NCI-H69 (cell line): ENCODE results near the gene MMP15.
"Not testable (repeated sequence)": the region's sequence is repeated elsewhere in the genome, so short reads cannot be mapped to it uniquely, and the experiment has no call there.

Source experiments
- DNase-seq: peaks from one replicate; lab custom pipeline; 2025; lab: John Stamatoyannopoulos, UW

Gene MMP15

DNA sequence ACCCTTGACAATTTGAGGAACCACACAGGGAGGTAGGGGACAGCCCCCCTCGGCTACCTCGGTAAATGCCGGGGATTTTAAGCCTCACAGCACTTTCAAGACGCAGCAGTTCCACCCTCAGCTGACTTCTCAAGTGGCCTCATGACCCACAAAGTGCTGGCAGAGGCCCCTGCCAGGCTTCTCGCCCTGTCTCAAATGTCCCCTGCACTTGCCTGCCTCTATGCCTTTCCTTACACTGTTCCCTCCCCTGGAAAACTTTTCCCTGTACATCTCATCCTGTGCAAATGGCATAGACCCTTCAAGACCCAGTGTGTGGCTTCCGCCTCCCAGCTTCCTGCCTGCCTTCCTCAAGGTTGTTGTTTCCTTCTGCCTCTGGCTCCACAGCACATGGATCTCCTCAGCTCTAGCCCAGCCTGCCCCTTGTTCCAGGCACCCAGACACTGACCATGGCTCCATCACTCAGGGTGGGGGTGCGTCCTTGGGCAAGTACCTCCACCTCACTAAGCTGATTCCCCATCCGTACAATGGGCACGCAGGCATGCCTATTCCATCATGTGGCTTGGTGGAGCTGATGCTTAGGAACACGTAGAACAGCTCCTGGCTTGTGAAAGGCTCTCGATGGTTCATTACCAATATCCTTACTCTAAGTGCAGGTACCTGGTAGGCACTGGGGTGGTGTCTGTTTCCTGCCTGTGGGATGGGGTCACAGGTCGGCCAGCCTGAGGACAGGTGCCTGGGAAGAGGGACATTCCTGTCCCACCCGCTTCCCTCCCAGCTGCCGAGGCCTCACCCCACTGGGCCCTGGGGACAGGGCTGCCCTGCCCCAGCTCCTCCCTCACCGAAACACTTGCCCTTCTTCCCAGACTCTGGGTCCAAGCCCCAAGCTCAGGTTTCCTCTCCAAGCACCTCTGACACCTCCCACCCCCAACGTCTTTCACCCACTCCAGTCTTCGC is 24.0 kb downstream of the MMP15 start:
- DNase-seq: no peak

GRCh38 chr16:58051296-58051695 is 25.7 kb downstream of the MMP15 start:
- no peak for DNase-seq

DNA sequence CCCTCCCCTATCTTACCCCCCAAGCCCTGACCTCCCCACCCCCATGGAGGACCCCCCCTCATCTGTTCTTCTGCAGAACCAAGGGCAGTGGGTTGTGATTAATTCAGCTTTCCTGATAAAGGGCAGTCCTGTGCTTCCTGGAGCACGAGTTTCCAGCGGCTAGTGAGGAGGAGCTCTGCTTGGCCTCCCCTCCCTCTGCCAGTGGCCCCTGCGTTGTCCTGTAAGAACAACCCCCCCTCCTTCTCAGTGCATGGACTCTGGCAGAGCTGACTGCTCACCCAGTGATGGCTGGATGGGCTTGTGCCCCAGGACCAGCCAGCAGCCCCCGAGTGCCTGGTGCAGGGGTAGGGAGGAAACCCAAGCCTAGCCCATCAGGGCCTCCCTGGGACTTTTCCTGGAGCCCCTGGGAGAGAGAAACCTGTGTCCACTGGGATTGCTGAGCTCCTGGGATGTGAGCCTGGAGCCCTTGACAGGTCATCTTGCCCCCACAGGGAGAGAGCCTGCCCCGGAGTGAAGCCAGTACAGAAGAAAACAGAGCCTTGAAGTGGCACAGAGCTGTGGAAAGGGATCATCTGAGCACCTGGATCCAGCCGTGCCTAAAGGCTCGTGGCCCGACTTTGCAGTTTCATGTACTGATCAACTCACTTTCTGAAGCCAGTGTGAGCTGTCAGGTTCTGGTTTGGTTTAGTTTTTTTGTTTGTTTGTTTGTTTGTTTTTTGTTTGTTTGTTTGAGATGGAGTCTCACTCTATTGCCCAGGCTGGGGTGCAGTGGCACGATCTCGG is 26.5 kb downstream of the MMP15 start:
- no peak for DNase-seq

DNA sequence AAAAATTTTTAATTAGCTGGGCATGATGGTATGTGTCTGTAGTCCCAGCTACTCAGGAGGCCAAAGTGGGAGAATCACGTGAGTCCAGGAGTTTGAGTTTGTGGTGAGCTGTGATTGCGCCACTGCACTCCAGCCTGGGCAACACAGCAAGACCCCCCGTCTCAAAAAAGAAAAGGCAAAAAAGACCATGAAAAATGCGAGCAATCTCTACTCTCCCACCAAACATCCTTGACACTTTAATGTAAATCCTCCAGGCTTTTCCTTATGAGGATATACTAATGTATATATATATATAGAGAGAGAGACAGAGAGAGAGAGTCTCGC is 28.1 kb downstream of the MMP15 start:
- DNase-seq: no peak

GRCh38 chr16:58054289-58054688 is 28.7 kb downstream of the MMP15 start:
- no peak for DNase-seq

DNA sequence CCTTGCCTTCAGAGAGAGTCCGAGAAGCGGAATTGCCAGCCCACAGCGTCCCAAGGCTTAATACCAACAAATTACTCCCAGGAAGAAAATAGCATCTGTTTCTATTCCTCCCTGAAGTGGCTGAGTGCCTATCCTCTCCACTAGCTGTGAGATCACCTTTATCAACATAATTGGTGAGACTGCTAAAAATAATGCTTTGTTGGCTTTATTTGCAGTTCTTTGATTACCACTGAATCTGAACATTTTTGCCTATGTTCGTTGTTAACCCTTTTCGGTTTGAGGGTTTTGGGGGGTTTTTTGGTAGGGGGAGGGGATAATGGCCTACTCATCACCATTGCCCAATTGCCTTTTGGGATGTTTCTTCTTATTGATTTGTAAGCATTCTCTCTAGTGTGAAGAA is 31.0 kb downstream of the MMP15 start:
- no peak for DNase-seq

DNA sequence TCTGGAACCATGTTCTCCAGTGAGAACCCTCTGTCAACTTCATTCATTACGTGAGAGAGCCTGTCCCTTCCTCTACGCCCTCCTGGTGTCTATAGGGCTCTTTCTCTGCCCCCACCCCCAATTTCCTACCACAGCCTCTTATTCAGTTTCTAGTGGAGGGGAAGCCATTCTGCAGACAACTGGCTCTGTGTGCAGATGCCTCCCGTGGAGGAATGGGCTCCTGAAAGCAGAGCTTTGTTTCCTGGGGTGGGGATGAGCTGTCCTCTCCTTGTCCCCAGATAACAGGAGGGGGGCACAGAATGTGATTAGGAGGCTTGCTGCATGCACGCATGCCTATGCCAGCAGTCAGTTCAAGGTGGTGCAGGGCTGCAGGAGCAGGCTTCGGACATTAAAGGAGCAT is 31.6 kb downstream of the MMP15 start:
- DNase-seq: no peak

DNA sequence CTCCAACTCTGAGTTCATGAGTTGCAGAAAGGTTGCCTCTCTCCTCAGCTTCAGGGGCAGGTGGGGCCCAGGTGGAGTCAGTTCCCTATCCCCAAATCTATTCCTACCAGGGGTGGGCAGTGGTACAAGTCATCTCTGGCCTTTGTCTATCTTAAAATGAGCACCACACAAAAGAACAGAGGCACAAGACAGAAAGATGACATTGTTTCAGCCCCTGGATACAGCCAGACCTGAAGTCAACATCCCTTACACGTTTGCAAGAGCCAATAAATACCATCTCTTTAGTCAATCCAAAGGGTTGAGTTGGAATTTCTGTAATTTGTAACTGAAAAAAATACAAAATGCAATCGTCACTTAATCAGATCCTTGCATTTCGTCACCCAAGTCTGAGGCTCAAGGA is 32.2 kb downstream of the MMP15 start:
- DNase-seq: no peak

DNA sequence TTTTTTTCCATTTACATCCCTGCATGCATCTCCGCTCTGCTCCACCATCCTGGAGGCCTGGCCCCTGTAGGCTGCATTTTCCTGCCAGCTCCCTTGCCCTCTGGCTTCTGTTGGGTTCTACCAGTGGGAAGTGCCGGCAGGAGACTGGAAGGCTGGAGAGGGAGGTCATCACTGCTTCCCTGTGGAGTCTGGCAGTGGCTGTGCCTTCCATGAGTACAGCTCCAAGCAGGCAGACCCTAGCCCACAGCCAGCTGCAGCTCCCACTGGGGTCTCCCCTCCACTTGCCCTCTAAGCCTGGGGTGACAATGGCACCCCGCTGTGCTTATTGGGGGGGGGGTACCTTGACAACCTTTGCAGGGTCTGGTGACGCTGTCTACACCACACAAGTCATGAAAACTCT is 37.3 kb downstream of the MMP15 start:
- no peak for DNase-seq

- no peak for DNase-seq
These were observed 38.0 kb downstream of the MMP15 start for GRCh38 chr16:58063377-58064076.

- no peak for DNase-seq
These were observed 45.0 kb downstream of the MMP15 start for GRCh38 chr16:58070585-58070984.

- DNase-seq: not testable (repeated sequence)
These were observed 46.6 kb downstream of the MMP15 start for GRCh38 chr16:58072134-58072533.

- DNase-seq: not testable (repeated sequence)
These were observed 47.5 kb downstream of the MMP15 start for GRCh38 chr16:58073086-58073485.

DNA sequence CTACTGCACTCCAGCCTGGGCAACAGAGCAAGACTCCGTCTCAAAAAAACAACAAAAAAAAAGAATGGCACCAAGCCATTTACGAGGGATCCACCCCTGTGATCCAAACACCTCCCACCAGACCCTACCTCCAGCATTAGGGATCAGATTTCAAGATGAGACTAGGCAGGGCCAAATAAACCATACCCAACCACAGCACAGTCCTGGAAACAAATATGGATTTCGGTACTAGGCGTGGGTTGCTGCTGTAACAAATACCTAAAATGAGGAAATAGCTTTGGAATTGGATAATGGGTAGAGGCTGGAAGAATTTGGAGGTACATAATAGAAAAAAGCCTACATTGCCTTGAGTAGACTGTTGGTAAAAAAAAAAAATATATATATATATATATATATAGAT is 49.1 kb downstream of the MMP15 start:
- DNase-seq: no peak

GRCh38 chr16:58076514-58076913 is 51.0 kb downstream of the MMP15 start:
- DNase-seq: no peak

- DNase-seq: no peak
These were observed 52.2 kb downstream of the MMP15 start for GRCh38 chr16:58077796-58078195.

DNA sequence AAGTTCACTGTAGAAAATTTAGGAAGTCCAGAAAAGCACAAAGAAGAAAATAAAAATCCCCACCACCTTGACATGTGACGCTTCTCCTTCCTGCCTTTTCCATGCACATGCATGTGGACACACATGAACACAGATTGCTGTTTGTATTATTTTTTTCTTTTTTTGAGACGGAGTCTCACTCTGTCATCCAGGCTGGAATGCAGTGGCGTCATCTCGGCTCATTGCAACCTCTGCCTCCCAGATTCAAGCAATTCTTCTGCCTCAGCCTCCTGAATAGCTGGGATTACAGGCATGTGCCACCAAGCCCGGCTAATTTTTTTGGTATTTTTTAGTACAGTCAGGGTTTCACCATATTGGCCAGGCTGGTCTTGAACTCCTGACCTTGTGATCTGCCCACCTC is 55.1 kb downstream of the MMP15 start:
- not testable (repeated sequence) for DNase-seq

DNA sequence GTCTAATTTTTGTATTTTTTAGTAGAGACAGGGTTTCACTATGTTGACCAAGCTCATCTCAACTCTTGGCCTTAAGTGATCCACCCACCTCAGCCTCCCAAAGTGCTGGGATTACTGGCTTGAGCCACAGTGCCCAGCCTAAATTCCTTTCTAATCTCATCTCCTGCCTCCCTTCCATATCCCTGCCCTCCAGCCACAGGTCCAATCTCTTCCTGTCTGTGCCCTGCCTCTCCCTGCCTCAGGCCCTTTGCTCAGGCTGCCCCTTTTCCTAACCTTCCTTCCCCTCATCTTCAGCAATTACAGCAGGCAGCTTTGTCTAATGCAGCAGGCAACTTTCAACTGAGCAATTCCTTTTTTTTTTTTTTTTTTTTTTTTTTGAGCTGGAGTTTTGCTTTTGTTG is 56.8 kb downstream of the MMP15 start:
- no peak for DNase-seq

DNA sequence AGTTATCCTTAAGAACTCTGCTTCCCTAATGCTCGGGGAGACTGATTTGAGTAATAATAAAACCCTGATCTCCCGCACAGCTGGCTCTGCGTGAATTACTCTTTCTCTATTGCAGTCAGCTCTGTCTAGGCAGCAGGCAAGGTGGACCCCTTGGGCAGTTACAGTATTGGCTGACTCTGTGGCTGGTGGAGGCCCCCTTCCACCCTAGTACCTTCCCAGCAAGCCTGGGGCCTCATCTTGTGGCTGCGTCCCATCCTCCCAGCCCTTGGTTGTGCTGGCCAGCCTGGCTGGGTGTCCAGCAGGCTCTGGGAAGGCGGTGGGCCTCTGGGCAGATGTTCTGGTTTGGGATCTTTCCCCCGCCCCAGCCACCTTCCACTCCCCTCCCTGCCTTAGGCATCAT is 59.1 kb downstream of the MMP15 start:
- DNase-seq: no peak

DNA sequence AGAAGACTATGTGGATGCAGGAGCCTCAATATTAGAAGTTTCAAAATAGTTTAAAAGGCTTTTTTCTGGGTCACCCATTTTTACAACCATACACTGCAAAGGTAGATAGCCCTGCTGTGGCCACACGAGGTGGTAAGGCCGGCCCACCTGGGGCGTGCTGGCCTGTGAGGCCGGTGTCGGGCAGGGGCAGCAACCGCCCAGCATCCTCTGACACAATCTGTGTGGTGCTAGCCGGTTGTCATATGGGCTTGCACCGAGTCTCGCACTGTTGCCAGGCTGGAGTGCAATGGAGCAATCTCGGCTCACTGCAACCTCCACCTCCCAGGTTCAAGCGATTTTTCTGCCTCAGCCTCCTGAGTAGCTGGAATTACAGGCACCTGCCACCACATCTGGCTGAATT is 59.6 kb downstream of the MMP15 start:
- DNase-seq: no peak

DNA sequence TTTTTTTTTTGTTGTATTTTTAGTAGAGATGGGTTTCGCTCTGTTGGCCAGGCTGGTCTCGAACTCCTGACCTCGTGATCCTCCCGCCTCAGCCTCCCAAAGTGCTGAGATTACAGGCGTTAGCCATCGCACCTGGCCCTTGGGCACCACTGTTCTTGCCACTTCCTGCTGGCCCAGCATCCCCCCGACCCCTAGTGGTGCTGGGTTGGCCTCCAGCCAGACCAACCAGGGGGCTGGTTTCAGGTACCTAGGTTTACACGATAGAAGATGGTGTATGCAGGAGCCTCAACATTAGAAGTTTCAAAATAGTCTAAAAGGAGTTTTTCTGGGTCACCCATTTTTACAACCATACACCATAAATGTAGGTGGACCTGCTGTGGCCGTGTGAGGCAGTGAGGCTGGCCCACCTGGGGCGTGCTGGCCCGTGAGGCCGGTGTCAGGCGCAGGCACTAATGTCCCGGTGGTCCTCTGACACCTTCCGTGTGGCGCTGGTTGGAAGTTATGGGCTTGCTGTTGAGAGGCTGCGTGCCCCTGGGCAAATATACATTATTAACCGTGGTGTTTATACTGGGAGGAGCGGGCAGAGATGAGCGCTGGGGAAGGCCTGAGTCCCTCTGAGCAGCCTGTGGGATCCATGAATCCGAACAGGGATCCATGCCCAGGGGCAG is 60.2 kb downstream of the MMP15 start:
- peak; percentile 6 for DNase-seq
